NCI-H460 (cell line): Measurements from ENCODE around the gene ADAM8. TPM values are rescaled to one million over a fixed set of nuclear protein-coding genes. Genes with fewer than 3 reads are reported as not detected.

Experiments
- DNase-seq: peaks from one replicate; pipeline ENCODE4 v3.0.0-alpha.2; 2016; ENCODE audit warnings: low read depth; ENCODE audit errors: extremely low read depth
- total RNA-seq: library from RNA; depleted of rRNA; stranded (reverse); fragments of >200 nt; shearing (Covaris generic); gene quantifications from 2 replicates; pipeline ENCODE4 v1.2.3, GENCODE V29; 2014

The ADAM8 gene
- total RNA-seq, 1 experiment from 2014 or later = 3.7 TPM

GRCh38 chr10:133309100-133309719 lies 32.5 kb upstream of the ADAM8 start:
- peak; percentile 91 for DNase-seq

DNA sequence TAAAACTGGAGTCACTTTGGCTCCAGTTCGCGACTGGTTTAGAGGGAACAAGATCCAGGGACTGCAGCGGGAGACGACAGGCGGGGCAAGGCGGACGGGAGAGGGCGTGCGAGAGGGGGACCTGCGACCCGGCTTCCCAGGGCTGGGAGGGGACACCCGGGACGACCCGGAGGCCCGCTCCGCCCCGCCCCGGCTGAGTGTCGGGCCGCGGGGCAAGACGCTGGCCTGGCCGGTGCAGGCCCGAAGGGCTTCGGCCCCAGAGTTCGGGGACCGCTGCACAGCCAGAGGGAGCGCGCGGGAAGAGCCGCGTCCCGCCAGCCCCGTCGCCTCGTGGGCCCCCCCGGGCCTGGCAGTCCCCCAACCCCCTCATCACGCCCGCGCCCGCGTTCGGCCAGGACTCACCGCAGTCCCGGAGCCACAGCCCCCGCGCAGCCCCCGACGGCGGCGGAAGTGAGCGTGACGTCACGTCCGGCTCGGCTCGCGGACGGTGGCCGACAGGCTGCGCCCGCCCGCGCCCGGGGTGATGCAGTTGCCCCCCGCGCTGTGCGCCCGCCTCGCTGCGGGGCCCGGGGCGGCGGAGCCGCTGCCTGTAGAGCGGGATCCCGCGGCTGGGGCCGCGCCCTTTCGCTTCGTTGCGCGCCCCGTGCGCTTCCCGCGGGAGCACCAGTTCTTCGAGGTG lies 31.9 kb upstream of the ADAM8 start, which contains the start of the genes TUBGCP2 and ZNF511:
Gene TUBGCP2, minus strand, starts transcription at position 452 of the 679 bp plus-strand sequence. CDS start 5,931 bp downstream, outside the sequence.
Gene ZNF511, plus strand, starts transcription at position 494 of the 679 bp plus-strand sequence. Its CDS starts 30 bp downstream, at position 524.
- DNase-seq = peak; percentile 72

DNA sequence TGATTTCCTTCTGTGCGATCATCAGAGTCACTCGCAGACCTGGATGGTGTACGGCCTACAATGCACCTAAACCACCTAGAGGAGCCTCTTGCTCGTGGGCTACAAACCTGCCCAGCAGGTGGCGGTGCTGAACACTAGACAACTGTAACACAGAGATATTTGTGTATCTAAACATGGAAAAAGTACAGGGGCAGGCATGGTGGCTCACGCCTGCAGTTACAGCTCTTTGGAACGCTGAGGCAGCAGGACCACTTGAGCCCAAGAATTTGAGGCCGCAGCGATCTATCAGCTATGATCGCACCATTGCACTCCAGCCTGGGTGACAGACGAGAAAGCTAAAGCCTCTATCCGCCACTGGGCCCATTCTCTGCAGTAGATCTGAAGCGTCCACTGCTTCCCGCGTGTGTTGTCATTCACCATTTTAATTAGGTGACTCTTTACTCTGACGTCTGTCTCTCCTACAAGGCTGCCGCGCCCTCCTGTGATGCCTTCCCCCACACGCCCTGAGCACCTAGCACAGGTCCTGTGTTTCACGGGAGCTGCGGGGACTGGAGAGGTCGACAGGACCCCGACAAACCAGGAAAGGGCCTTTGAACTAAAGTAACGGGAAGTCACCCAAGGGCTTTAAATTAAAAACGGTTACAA lies 31.2 kb upstream of the ADAM8 start:
- DNase-seq = peak; percentile 59

- DNase-seq = no peak
Observed at GRCh38 chr10:133306941-133307379, 30.3 kb upstream of the ADAM8 start.

DNA sequence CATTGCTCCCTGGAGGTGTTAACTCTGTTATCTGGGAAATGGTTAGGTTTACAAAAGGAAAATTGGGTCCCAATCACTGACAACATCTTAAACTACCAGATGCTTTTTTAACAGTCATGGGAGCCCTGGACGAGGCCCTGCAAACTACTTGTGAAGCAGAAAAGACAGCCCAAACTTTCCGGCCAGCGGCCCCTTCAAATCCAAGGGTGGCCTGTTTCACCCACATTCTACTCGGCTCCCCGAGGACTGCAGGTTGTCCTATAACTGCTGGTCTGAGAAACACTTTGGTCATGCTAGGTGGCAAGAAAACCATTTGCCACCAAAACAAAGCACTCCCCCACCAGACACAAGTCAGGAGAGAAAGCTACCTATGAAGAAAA lies 29.4 kb upstream of the ADAM8 start:
- DNase-seq = no peak

GRCh38 chr10:133303206-133303605 lies 26.5 kb upstream of the ADAM8 start:
- no peak for DNase-seq

DNA sequence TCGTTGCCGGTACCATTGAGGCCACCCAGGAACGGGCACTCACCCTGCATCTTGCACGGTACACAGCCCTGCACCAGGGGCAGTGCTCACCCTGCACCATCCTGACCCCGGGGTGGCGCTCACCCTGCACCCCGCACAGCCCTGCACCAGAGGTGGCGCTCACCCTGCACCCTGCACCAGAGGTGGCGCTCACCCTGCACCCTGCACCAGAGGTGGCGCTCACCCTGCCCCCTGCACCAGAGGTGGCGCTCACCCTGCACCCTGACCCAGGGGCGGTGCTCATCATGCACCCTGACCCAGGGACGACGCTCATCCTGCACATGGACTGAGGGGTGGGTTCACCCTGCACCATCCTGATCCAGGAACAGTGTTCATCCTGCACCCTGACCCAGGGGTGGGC lies 25.6 kb upstream of the ADAM8 start:
- DNase-seq = no peak

GRCh38 chr10:133299738-133300137 lies 23.1 kb upstream of the ADAM8 start:
- no peak for DNase-seq

DNA sequence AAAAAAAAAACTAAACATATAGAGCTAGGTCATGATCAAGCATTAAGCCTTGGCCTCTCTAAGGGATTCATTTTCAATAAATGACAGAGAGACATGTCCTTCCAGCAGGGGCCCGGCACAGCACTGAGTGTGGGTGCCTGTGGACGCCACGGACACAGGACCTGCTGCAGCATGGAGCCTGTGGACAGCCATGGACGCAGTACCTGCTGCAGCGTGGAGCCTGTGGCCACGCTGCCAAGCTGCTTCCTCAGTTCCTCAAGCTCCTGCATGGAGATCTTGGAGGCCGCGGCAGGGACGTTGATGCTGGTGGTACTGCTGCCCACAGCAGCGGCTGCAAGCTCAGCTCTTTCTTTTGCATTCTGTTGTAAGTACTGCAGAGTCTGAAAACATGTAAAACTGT lies 22.6 kb upstream of the ADAM8 start:
- no peak for DNase-seq

DNA sequence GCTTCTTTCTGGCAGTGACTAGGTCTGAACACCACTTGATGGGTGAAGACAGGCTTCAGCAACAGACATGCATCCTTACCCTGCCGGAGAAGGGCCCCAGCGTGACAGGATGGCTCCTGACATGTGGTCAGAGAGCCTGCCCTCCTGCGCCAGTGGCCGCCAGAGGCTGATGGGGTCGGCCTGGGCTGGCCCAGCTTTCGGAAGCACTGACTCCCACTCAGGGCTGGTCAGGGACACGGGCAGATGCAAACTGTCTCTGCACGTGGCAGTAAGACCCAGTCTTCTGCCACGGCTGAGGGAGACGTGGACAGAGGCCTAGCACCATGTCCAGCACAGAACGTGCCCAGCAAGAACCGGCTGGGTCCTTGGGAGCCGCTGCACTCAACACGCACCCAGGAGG lies 21.8 kb upstream of the ADAM8 start:
- DNase-seq = no peak

GRCh38 chr10:133297504-133297903 lies 20.8 kb upstream of the ADAM8 start:
- DNase-seq = no peak

GRCh38 chr10:133295426-133296320 lies 19.0 kb upstream of the ADAM8 start:
- no peak for DNase-seq

GRCh38 chr10:133294189-133294588 lies 17.5 kb upstream of the ADAM8 start:
- DNase-seq = no peak

DNA sequence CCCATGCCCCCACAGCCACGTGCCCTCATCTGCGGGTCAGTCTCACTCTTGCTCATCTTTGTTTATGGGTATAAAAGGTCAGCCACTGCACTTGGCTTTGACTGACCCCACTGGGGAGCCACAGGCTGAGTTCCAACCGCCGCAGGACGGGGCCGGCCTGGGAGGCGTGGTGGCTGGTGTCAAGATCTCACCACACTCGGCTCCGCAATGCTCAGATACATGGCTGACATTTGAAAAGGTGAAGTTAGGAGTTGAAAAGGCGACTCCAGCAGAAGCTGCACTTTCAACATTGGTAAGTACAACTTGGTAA lies 17.1 kb upstream of the ADAM8 start:
- no peak for DNase-seq

- no peak for DNase-seq
Observed at GRCh38 chr10:133292919-133293809, 16.5 kb upstream of the ADAM8 start.

- DNase-seq = no peak
Observed at GRCh38 chr10:133289761-133290160, 13.1 kb upstream of the ADAM8 start.

DNA sequence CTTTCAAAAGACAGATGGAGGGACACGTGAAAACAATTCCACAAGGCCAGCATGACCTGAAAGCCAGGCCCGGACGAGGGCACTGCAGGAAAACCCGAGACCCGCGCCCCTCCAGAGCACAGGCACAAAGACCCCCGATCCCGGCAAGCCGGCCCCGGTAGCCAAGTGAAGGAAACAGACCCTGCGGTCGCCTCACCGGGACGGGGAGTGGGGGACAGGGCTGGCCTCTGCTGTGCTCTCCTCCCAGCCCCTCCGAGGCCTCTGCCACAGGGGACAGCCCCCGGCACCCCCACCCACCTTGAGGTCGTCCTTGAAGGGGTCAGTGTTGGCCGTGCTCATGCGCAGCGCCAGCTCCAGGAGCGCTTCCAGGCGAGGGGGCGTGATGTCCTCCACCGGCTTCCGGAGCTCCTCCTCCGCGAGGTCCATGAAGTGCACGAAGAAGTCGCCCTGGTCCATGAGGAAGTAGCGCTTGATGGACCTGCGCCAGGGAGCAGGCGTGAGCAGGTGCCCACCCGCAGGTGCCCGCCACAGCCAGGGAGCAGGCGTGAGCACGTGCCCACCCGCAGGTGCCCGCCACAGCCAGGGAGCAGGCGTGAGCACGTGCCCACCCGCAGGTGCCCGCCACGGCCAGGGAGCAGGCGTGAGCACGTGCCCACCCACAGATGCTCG lies 11.3 kb upstream of the ADAM8 start:
- no peak for DNase-seq

- no peak for DNase-seq
Observed at GRCh38 chr10:133286366-133286765, 9.7 kb upstream of the ADAM8 start.

- no peak for DNase-seq
Observed at GRCh38 chr10:133285217-133285616, 8.5 kb upstream of the ADAM8 start.
